COLO668 (cell line): ENCODE results near the gene HTR6.
A peak's percentile ranks its signal among the peaks of the same experiment; 100 is the strongest.

Experiments
- DNase-seq: peaks from one replicate; lab custom pipeline; 2025; ENCODE audit not compliant: unreplicated experiment; lab: John Stamatoyannopoulos, UW

The HTR6 gene

GRCh38 chr1:19715334-19716203, 50.9 kb downstream of the HTR6 start:
- peak; percentile 98 for DNase-seq

DNA sequence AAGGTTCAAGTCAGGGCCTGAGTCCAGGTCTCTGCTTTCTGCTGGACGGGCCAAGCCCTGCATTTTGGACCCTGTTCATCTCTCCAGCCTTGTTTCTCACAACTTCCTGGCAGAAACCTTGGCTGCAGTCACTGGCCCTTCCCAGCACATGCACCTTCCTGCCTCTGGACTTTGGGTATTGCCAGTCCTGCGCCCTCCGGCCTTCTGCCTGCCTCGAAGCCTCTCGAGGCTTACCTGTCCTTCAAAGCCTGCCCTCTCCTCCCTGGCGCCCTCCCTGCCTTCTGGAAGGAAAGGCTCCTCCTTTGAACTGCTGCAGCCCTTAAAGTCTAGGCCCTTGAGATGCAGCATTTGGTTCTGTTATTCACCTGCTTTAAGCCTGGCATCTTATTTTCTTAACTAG, 52.8 kb downstream of the HTR6 start:
- no peak for DNase-seq

- DNase-seq, result no peak
These were observed 55.5 kb downstream of the HTR6 start for GRCh38 chr1:19720174-19720573.

- no peak for DNase-seq
These were observed 56.3 kb downstream of the HTR6 start for GRCh38 chr1:19720973-19721372.

GRCh38 chr1:19723874-19724273, 59.2 kb downstream of the HTR6 start:
- DNase-seq, result no peak

DNA sequence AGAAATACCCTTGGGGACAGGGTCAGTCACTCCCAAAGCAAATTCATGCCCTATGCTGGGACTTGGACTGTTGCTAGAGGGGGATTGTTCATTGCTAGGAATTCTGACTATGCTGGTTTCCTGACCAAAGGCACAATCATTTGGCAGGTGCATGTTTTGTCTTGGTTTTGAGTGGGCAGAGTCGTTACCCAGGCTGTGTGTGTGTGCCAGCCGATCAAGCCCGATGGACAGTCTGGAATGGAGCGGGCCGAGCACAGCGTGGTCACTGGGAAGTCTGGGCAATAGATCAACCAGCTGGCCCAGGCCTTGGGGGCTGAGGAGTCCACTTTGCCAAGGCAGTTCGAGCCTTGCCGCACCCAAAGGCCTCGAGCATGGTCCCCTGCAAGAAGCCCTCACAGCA, 60.9 kb downstream of the HTR6 start:
- DNase-seq, result no peak

GRCh38 chr1:19728413-19729145, 63.9 kb downstream of the HTR6 start:
- no peak for DNase-seq

GRCh38 chr1:19730232-19730631, 65.6 kb downstream of the HTR6 start:
- DNase-seq, result no peak
